ENCODE results near the gene MAT2A. TPM values are rescaled to one million over a fixed set of nuclear protein-coding genes. Genes with fewer than 3 reads are reported as not detected.
"Not testable (repeated sequence)": the region's sequence is repeated elsewhere in the genome, so short reads cannot be mapped to it uniquely, and the experiment has no call there.

The MAT2A gene
- total and polyA plus RNA-seq, 10 of the 15 experiments (the other 5 are each of a cell fraction or from before 2014, with no cell fraction given): 97.6 to 408 (median 290) TPM

GRCh38 chr2:85544254-85544691, 5.3 kb downstream of the MAT2A start:
- H2AFZ ChIP-seq (ENCODE audit: control insufficient read depth, low read depth, low read length); FAIRE-seq; H3K4me1 ChIP-seq (ENCODE audit: control insufficient read depth, insufficient read depth, low read length); in situ Hi-C loops (cut with MboI); DNase-seq (ENCODE audit: low read depth, low spot score); ATAC-seq; BruUV-seq (replicated peaks); intact Hi-C loops (cut with micrococcal nuclease; ENCODE audit: unreplicated experiment); H4K20me1 ChIP-seq (ENCODE audit: control insufficient read depth, insufficient read depth); H3K27ac ChIP-seq (ENCODE audit: control insufficient read depth, insufficient read depth); H3K4me3 ChIP-seq; H3K4me2 ChIP-seq (ENCODE audit: control insufficient read depth, insufficient read depth); H3K9ac ChIP-seq (ENCODE audit: control insufficient read depth, insufficient read depth, low read length); H3K9me3 ChIP-seq (replicated peaks; ENCODE audit: control insufficient read depth, insufficient read depth, low read length); H3K27me3 ChIP-seq (replicated peaks in 1 of 2; ENCODE audit: control insufficient read depth in 2 of 2, insufficient read depth in 2 of 2, low read length in 1 of 2): not testable (repeated sequence)
- RAD21 ChIA-PET (ENCODE audit: unreplicated experiment): interaction anchor here (0.6 to 6.2 kb wide), 2 partner anchors 7 to 12 kb away, joined by 3 to 43 read pairs; no protein-coding TSS in a partner anchor
- CTCF ChIA-PET: interaction anchor here (0.7 to 10.9 kb wide), 4 partner anchors 8 to 125 kb away, joined by 3 to 134 read pairs (median 5); no protein-coding TSS in a partner anchor
- Histone ChIP-seq H3K36me3 (ENCODE audit: control insufficient read depth in 2 of 2, insufficient read depth in 2 of 2, low read length in 1 of 2) (peaks cover 6 to 28% of the 10 kb centered on the region in 2 experiments), H3K79me2 (ENCODE audit: control insufficient read depth, insufficient read depth, low read length) (peaks cover 37% of the 10 kb centered on the region)
- POLR2A ChIA-PET: interaction anchor here (1.3 kb wide), 1 partner anchor 125 kb away, joined by 7 read pairs; the partner anchor contains the start of gene SH2D6
- TF ChIP-seq POLR2A (IDR thresholded peaks at IDR 0.05; ENCODE audit: low read depth, low read length): 0 out of 2 replicates have a peak, but pooled peaks have one; percentile 13
- WGBS (ENCODE audit: insufficient coverage, insufficient replicate concordance, low lambda C conversion rate, missing lambda C conversion rate): 86% methylated on average over 3 of the region's 3 CpGs
- SMC1A ChIA-PET (ENCODE audit: uncharacterized antibody, unreplicated experiment): interaction anchor here (1.2 to 8.2 kb wide), 3 partner anchors 7 to 153 kb away, joined by 3 to 86 read pairs (median 7); no protein-coding TSS in a partner anchor

- intact Hi-C loops (cut with micrococcal nuclease; ENCODE audit: unreplicated experiment); H4K20me1 ChIP-seq (ENCODE audit: control insufficient read depth, insufficient read depth); ATAC-seq; H3K4me1 ChIP-seq (ENCODE audit: control insufficient read depth, insufficient read depth, low read length); FAIRE-seq; H3K9me3 ChIP-seq (replicated peaks; ENCODE audit: control insufficient read depth, insufficient read depth, low read length); DNase-seq (ENCODE audit: low read depth, low spot score); H3K9ac ChIP-seq (ENCODE audit: control insufficient read depth, insufficient read depth, low read length); H3K27me3 ChIP-seq (replicated peaks in 1 of 2; ENCODE audit: control insufficient read depth in 2 of 2, insufficient read depth in 2 of 2, low read length in 1 of 2); H3K4me3 ChIP-seq; BruUV-seq (replicated peaks); in situ Hi-C loops (cut with MboI); H3K4me2 ChIP-seq (ENCODE audit: control insufficient read depth, insufficient read depth); RAD21 ChIA-PET (ENCODE audit: unreplicated experiment); H2AFZ ChIP-seq (ENCODE audit: control insufficient read depth, low read depth, low read length); H3K27ac ChIP-seq (ENCODE audit: control insufficient read depth, insufficient read depth): not testable (repeated sequence)
- TF ChIP-seq POLR2AphosphoS5 (IDR thresholded peaks at IDR 0.05; ENCODE audit: low read length): peak; percentile 32; the same call in 1 of the 2 replicates
- CTCF ChIA-PET: interaction anchor here (0.8 to 10.9 kb wide), 6 partner anchors 8 to 154 kb away, joined by 3 to 134 read pairs (median 8); partner anchors contain the start of gene SH2D6
- peaks cover 28% of the 10 kb centered on the region for H3K79me2 ChIP-seq (ENCODE audit: control insufficient read depth, insufficient read depth, low read length)
- 60% methylated on average over 4 of the region's 5 CpGs for WGBS (ENCODE audit: insufficient coverage, insufficient replicate concordance, low lambda C conversion rate, missing lambda C conversion rate)
- POLR2A ChIA-PET: interaction anchor here (0.7 to 1.3 kb wide), 4 partner anchors 8 to 217 kb away, joined by 3 to 7 read pairs (median 4); partner anchors contain the start of genes SH2D6 and TGOLN2
- SMC1A ChIA-PET (ENCODE audit: uncharacterized antibody, unreplicated experiment): interaction anchor here (0.9 to 2.2 kb wide), 4 partner anchors 15 to 175 kb away, joined by 4 to 7 read pairs (median 6); no protein-coding TSS in a partner anchor
- H3K36me3 ChIP-seq (ENCODE audit: control insufficient read depth in 2 of 2, insufficient read depth in 2 of 2, low read length in 1 of 2): peaks cover 6 to 26% of the 10 kb centered on the region in 2 experiments
Observed at GRCh38 chr2:85544915-85545779, 6.2 kb downstream of the MAT2A start.
